ENCODE data around the gene TPPP.
"Not testable (repeated sequence)": the region's sequence is repeated elsewhere in the genome, so short reads cannot be mapped to it uniquely, and the experiment has no call there.

DNA sequence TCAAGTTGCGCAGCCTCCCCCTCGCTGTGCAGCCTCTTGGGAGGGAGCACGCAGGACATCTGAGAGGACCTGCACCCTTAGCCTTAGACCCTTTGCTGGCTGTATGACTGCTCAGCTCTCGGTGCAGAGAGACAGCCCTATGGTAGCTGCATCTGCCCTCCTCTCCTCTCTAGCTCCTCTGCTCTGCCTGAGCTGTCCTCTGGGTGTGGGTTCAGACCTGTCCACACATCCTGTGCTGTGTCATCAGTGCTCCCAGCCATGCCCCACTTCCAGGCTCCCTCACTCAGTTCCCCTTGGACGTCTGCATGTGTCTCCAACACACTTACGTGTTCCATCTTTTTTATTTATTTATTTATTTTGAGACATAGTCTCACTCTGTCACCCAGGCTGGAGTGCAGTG lies 30.7 kb upstream of the TPPP start:
- not testable (repeated sequence) for TF ChIP-seq CTCF (IDR thresholded peaks at IDR 0.05; ENCODE audit: low read depth, low read length); EZH2phosphoT487 (IDR thresholded peaks at IDR 0.05; ENCODE audit: low read depth)

Data from OCI-LY3 (cell line).